GM21619 (cell line): ENCODE results near the gene TELO2.
A peak's percentile ranks its signal among the peaks of the same experiment; 100 is the strongest.

Experiments used
- ATAC-seq: cut with Tn5 transposase; IDR thresholded peaks from one replicate; pipeline ENCODE4 v1.9.1; 2021; ENCODE audit not compliant: unreplicated experiment

TELO2 gene

DNA sequence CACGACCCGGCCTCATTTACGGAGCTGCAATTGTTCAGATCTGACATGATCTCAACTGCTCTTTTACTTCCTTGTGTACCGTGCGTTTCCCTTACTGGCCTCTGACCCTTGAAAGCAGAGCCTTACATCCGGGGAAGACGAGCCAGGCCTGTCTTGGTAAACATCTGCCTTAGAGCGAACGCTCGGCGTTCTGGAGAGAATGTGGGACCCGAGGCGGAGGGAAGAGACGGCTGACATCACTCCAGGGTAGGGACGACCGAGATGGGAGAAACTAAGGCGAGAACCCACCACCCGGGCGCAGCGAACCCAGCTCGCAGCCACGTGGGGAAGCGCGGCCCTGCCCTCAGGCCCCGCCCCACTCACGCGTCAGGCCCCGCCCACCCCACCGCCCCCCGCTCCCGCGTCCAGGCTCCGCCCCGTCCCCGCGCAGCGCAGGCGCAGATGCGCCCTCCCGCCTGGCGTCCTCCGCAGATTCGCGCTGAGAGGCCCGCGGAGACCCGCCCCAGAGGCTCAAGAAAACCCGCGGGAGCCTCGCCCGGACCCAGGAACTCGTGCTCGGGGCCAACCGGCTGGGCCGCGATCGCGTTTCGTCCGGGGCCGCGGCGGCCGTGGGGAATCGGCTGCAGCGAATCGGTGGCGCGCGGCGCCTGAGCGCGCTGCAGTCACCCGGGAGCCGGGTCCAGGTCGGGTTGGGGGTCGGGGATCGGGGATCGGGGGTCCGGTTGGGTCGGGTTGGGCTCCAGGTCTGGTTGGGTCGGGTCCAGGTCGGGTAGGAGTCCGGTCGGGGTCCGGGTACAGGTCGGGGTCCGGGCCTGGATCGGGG is at the start of gene TELO2:
TSS of gene TELO2 (plus strand) at position 438 of the 823 bp plus-strand sequence. CDS start 922 bp downstream, outside the sequence.
- ATAC-seq, result peak; percentile 40

DNA sequence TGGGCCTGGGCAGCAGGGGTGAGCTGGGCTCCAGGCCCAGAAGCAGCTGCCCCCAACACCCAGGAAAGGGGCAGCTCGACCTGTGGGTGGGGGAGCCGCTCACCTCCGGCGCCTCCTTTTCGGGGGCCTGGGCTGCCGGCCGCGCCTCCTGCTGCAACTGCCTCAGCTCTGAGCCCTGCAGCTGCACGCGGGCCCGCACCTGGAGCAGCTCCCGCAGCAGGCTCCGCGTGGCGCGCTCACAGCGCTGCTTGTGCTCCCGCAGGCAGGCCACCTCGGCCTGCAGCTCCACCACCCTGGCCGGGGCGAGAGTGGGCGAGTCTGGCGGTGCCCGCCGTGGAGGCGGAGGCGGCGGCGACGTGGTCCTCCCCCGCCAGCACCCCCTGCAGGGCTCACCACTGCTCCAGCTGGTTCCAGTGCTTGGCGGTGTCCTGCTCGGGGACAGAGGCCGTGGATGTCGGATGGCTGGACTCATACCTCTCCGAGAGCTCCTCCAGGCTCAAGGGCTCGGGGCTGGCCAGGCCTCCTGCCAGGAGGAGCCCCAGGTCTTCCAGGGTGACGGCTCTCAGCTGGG is 49.7 kb upstream of the TELO2 start:
- ATAC-seq, result no peak

DNA sequence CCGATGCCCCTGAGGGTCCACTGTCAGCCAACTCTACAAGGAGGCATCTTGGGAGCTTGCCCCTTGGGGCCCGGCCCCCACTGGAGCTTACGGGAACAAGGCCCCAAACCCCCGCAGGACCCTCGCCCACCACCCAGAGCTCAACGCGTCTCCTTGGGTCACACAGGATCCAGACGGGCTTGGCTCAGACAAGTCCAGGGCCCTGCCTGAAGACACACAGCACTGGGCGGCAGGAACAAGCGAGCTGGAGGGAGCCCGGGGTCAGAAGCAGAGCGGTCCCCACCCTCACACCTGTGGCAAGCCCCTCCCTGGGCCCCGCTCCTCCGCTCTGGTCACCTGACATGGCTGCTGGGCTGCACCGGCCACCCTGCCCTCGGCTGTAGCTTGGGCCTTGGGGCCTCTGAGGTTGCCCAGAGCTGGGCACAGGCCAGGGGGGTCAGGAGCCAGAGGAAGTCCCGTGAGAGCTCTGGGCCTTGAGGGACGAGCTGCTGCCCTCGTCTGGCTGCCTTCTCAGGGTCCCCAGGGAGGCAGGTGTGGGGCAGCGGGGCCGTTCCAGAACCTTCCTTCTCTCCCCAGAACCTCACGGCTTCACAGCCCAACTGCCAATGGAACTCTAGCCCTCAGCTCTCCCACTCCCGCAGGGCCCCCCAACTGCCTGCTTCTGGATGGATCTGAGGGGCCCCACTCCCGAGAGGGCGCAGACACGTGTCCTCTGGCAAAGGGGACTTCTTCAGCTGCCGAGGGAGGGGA is 49.0 kb upstream of the TELO2 start, which contains the start of gene CCDC154:
TSS of gene CCDC154 (minus strand) at position 577 of the 750 bp plus-strand sequence. CDS start at position 343, 234 bp downstream.
- no peak for ATAC-seq

DNA sequence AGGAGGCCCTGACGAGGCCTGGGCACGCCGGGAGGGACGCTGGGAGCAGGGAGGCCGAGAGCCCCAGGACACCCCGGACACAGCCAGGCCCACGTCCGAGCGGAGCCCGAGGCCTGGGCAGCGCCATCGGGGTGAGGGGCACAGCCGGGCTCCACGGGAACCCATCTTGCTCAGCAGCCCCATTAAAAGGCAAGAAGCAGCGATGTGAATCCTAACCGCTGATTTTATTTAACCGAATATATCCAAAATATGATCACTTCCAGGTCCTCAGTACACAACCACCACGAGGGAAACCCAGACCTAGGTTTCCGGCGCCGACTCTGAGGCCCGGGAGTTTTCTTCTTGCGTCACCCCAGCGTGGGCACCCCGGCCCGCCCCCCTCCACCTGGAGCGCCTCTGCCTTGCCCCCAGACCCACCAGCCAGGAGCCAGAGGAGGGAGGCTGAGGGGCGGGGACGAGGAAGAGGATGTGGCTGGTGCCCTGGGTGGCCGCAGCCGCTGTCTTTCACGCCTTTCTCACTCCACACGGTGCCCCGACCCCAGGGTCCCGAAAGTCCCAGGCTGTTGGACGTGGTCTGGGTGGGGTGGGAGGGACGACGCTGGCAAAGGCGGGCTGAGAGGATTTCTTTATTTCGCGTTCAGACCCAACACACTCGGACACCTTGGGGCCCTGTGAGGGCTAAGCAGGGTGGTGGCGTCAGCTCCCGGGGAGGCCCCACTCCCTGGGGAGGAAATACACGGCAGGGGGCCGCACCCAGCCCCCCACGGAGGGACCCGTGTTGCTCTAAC is 48.2 kb upstream of the TELO2 start:
- ATAC-seq, result no peak

DNA sequence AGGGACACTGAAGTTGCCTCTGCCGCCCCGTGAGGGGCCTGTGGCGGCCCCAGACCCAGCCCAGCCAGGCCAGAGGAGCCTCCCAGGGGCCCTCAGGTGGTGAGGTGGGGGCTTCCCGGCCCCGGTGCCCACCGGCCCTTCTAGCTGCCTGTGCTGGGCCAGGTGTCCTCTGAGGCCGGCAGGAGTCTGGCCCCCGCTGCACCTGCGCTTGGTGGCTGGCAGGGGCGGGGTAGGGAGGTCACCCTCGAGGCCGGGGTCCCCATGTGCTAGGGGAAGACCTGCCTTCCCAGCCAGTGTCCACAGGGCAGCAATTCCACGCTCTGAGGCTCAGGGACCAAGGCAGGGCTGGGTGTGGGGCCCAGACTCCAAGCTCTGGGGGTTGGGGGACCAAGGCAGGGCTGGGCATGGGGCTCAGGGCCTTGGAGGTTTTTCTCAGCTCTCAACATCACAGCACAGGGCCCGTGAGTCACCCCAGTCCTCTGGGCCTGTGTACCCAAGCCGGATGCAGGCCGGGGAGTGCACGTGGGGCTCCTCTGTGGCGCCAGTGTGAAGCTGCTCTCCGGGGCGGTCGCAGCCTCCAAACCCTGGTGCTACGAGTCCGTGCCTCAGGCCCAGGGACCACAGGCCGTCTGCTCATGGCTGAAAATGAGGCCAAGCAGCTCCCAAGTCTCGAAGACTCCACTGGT is 47.5 kb upstream of the TELO2 start:
- ATAC-seq, result no peak

DNA sequence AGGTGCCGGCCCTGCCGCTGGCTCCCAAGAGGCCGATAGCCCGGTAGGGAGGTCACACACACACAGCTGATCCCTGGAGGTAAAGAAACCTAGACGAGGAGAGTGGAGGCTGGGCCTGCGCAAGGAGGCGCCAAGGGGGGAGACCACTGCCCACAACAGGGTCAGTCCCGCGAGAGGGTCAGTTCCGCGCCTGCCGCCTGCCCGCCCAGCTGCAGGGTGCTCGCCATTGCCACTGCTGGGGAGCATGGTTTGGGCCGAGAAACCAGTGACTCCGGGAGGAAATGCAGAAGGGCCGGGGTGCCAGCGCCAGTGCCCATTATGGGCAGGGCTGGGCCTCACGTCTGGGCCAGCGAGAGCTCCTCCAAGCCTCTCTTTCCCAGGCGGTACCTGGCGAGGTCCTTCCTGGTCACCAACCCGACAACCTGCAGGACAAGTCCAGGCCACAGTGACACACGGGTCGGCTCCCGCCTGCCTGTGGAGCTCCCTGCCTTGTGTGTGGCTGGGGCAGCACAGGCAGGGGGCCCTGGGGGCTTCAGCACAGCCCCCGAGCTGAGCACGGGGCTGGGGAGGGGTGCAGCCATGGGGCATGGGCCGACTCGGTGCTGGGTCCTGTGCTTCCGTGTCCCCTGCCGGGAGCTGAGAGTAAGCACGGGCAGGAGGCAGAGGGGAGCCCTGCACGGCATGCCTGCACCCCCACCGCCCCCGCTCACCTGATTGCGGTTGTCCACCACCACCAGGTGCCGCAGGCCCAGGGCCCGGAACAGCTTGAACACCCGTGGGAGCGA is 46.7 kb upstream of the TELO2 start:
- ATAC-seq, result no peak

DNA sequence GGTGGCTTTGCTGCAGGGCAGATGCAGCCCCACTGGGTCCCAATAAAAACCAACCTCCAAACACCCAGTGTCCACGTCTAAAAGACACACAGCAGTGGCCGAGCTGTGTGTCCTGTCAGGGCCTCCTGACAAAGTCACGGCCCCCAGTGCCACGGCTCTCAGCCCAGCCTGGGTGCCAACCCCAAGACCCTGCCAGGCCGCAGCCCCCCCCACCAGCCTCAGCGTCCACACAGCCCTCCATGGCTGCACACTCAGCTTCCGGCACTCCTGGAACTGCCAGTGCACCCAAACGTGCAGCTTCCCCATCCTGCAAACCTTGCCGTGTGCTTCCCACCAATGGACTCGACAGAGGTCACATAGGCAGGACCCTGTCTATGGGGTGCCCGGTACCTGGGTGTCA is 45.2 kb upstream of the TELO2 start:
- no peak for ATAC-seq

DNA sequence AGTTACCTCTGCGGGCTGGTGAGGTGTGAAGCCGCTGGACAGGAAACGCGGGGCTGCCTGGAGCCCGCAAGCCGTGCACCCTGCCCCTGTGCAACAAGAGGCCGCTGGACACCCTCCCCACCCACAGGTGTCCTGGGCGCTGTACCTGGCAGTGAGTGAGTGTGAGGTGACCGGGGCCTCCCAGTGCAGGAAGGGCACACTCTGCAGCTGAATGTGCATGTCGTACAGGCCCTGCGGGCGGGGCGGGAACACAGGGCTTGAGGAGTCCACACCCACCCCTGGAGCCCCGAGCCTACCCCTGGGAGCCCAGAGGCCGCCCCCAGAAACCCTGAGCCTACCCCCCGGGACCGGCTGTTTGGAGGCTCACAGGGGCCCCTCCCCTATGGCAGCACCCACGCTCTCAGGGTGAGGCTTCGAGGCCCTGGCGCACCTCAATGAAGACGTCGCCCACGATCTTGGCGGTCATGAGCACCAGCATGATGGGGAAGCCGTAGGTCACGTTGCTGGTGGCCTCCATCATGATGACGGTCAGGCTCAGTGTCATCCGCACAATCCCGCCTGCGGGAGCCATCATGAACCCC is 44.5 kb upstream of the TELO2 start:
- no peak for ATAC-seq

DNA sequence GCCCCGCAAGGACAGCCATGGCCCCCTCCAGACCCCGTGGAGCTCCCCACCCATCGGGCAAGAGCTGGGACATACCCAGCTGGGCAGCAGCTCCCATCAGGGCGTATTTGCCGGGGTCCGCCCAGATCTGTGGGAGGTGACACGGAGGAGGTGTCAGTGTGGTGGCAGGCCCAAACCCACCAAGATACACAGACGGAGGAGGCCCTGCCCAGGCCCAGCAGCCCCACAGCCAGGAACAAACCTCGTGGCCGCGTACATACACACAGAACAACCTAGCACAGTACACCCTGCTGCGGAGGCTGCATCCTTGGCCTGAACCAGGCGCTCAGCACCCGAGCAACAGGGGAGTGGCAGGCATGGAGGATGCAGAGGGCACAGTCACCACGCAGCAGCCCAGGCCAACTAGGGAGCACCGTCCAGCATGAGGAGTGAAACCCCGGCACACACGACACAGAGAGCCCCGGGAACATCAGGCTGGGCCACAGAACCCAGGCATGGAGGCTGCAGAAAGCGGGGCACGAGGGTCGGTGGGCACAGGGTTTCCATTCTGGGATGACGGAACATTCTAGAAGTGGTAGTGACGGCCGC is 43.9 kb upstream of the TELO2 start:
- no peak for ATAC-seq

DNA sequence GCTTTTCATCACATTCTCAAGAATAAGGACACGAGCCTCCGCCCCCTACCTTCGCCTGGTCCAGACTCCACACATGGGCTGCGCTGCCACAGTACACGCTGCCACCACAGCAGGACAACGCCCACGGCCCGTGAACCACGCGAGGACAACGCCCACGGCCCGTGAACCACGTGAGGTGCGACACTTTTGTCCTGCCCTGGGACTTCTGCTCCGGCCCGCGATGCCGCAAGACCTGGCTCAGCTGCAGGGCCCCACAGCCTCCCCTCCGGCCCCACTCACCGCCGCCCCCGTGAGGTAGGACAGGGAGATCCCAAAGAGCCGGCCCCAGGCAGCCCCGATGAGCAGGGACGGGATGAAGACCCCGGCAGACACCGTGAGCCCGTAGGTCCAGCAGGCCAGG is 42.9 kb upstream of the TELO2 start:
- no peak for ATAC-seq

DNA sequence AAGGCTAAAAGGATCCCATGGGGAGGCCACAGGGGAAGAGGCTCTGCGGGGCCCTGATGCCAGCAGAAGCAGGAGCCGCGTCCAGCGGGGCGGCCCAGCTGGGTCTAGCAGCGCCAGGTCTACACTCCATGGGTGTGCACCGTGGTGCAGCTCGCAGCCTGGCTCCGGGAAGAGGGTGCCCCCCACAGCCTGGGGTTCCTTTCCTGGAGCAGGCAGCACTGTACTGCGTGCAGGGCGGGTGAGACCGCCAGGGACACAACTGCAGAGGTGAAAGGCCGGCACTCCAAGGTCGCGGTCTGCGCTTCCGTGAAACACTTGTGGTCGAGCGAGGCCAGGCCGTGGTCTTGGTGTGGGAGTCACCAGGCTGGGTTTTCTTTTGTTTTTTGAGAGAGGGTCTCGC is 42.3 kb upstream of the TELO2 start:
- ATAC-seq, result no peak

DNA sequence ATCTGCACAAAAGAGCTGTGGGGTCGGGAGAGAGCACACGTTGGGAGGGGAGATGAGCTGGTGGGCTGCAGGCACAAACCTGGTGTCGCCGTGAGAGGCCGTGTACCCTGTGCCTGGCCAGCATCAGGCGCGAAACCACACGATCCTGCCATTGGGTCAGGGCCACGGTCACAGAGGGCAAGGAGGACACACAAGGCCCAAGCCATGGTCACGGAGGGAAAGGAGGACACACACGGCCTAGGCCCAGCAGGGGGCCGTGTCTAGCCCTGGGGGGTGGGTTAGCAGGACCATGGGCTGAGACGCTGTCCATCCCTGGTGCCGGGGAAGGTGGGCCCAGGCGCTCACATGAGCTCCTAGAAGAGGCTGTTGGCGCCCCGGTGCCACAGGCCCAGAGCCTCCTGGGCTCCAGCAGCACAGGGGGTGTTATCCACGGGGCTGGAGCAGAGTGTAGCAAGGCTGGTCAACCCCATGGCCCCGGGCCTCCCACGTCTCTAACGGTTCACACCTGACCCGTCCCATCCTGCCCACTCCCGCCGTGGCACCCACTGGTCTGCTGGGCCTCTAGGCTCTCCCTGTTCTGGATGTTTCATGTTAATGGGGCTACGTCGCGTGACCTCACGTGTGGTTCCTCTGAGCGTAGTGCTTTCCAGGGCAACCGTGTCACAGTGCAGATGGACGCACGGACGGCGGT is 41.3 kb upstream of the TELO2 start:
- no peak for ATAC-seq

DNA sequence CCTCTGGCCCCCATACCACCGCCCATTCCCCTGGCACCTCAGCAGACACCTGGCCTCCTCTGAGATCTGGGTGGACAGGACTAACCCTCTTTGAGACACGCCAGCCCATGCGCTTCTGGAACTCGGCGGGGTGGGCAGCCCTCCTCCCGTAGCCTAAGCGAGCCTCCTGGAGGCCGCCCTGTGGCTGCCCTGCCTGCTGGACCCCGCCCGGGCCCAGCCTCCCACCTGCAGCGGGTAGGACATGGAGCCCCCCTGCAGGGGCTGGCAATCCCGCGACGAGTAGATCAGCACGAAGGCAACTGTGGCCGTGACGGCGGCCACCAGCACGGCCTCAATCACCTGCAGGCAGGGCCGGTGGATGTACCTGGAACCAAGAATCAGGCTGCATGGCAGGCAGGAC is 40.6 kb upstream of the TELO2 start:
- no peak for ATAC-seq

DNA sequence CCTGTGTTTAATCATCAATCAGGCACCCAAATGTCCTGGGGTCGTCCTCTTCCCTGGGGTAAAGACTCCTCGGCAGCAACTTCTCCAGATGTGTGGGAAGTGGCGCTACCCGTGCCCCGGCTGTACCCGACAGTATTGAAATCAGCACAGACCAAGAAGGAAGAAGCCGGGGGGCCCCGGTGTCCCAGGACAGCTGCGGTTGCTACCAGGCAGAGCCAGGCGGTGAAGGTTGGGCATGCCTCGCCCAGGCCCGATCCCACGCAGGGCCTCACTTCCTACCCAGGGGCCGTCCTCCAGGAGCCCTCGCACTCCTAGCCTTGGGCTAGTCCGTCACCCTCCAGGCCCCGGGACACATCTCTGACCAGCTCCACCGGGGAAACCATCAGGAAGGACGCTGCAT is 39.8 kb upstream of the TELO2 start:
- ATAC-seq, result no peak

DNA sequence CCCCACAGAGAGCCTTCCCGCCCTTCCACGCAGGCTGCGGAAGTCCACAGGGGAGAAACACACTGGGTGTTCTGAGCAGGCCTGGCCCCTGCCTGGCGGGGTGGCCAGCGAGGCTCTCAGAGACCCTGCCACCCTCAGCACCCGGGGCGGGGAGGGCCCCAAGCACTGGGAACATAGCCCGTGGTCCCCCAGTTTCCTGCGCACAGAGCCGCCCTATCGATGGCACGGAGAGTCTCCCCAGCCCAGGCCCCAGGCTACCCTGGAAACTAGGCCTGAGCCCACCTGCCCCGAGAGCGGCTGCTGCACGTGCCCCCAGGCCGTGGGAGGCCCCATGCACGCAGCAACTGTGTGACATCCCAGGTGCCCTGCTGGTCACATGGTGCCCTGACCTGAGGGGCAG is 38.6 kb upstream of the TELO2 start:
- no peak for ATAC-seq

DNA sequence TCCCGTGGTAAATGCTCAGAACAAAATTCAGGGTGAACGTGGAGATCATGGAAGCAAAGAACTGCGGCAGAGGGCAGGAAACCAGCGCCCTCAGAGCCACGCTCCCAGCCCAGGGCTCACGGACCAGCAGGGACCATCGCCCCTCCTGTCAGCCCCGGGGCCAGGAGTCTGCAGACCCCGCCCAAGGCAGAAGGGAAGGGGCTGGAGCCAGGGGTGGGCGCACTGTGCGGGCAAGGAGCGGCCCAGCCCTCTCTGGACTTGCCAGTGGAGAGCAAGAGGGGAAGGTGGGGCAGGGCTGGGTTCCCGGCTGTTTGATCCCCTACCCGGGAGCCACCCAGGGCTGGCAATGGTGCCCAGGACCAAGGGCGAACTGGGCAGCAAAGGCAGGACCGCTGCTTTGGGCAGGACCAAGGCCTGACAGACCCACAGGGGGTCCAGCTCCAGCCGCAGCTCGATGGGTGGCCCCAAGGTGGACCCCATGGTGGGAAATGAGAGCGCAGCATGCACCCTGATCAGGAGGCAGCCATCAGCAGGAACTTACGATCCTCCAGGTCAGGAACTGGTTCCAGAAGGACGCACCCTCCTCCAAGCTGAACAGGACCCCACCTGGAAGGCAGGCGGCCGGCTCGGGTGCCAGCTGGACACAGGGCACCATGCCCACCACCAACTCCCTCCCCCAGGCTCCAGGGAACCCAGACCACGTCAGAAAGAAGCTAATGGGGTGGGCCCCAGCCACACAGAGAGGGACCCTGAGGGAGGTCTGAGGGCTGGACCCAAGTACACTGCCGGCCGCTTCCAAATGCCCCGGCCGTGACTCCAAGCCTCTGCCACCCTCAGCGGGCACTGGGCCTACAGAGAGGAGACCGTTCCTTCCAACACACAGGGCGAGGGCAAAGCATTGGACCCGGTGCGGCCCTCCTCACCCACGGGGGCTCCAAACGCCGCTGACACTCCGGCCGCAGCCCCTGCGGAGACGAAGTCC is 37.7 kb upstream of the TELO2 start:
- no peak for ATAC-seq

DNA sequence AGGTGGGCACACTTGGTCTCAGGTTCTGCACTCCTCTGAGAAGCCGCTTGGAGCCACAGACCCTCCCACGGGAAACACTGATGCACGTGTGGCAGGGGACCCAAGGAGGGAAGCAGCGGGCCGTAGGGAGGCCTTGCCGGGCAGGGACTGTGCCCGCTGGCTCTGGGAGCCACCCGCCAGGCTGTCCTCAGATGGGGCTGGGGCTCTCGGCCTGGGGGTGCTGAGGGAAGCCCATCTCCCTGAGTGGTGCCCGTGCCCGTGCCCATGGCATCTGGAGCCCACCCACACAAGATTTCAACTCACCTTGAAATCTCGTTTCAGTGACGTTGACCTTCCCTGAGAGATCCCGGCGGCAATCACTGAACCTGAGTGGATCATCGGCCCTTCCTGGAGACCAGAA is 36.2 kb upstream of the TELO2 start:
- no peak for ATAC-seq
